Measurements from ENCODE around the gene SYNPO2.
A peak's percentile ranks its signal among the peaks of the same experiment; 100 is the strongest.
"Not testable (repeated sequence)": the region's sequence is repeated elsewhere in the genome, so short reads cannot be mapped to it uniquely, and the experiment has no call there.

The SYNPO2 gene

GRCh38 chr4:119010221-119010620 lies 121.6 kb downstream of the SYNPO2 start:
- FAIRE-seq = not testable (repeated sequence)

- FAIRE-seq = no peak
Observed at GRCh38 chr4:119010909-119011606, 122.4 kb downstream of the SYNPO2 start.

GRCh38 chr4:119011607-119011988 lies 122.9 kb downstream of the SYNPO2 start:
- no peak for FAIRE-seq

GRCh38 chr4:119014658-119015057 lies 126.0 kb downstream of the SYNPO2 start:
- FAIRE-seq = no peak

- no peak for FAIRE-seq
Observed at GRCh38 chr4:119016636-119017035, 128.0 kb downstream of the SYNPO2 start.

- no peak for FAIRE-seq
Observed at GRCh38 chr4:119017636-119018035, 129.0 kb downstream of the SYNPO2 start.

- FAIRE-seq = no peak
Observed at GRCh38 chr4:119020158-119020557, 131.5 kb downstream of the SYNPO2 start.

GRCh38 chr4:119022520-119022919 lies 133.9 kb downstream of the SYNPO2 start:
- peak; percentile 19 for FAIRE-seq

- no peak for FAIRE-seq
Observed at GRCh38 chr4:119024102-119024501, 135.4 kb downstream of the SYNPO2 start.

GRCh38 chr4:119025420-119025819 lies 136.8 kb downstream of the SYNPO2 start:
- no peak for FAIRE-seq

- FAIRE-seq = no peak
Observed at GRCh38 chr4:119025916-119026661, 137.4 kb downstream of the SYNPO2 start.

GRCh38 chr4:119026662-119027444 lies 138.2 kb downstream of the SYNPO2 start:
- FAIRE-seq = no peak

GRCh38 chr4:119027811-119028210 lies 139.2 kb downstream of the SYNPO2 start:
- no peak for FAIRE-seq

- FAIRE-seq = no peak
Observed at GRCh38 chr4:119028296-119028695, 139.6 kb downstream of the SYNPO2 start.

- FAIRE-seq = no peak
Observed at GRCh38 chr4:119029847-119030535, 141.3 kb downstream of the SYNPO2 start.

GRCh38 chr4:119030536-119030890 lies 141.9 kb downstream of the SYNPO2 start:
- FAIRE-seq = no peak

- FAIRE-seq = no peak
Observed at GRCh38 chr4:119031218-119031617, 142.6 kb downstream of the SYNPO2 start.

GRCh38 chr4:119032921-119033685 lies 144.4 kb downstream of the SYNPO2 start:
- no peak for FAIRE-seq

- no peak for FAIRE-seq
Observed at GRCh38 chr4:119034276-119035008, 145.8 kb downstream of the SYNPO2 start.

GRCh38 chr4:119035951-119036737 lies 147.5 kb downstream of the SYNPO2 start:
- no peak for FAIRE-seq

GRCh38 chr4:119037709-119038108 lies 149.1 kb downstream of the SYNPO2 start:
- FAIRE-seq = no peak

Measured in G401.6 (cell line).